GM23338 (cell line): ENCODE data around the gene PIEZO2. TPM values are rescaled to one million over a fixed set of nuclear protein-coding genes. Genes with fewer than 3 reads are reported as not detected.
A peak's percentile ranks its signal among the peaks of the same experiment; 100 is the strongest.

ENCODE experiments used
- ATAC-seq: fragments of 200-7000 bp; cut with Tn5 transposase; 3 replicates; pipeline ENCODE4 v1.9.1; 2020
- DNase-seq: peaks from one replicate; pipeline ENCODE4 v3.0.0-alpha.2; 2015; ENCODE audit warnings: low spot score
- H2AFZ ChIP-seq: fragments of 200-600 bp; sonication (generic); 2 replicates; pipeline ENCODE4 v1.8.0; 2016; ENCODE audit warnings: antibody characterized with exemption, mild to moderate bottlenecking, moderate library complexity
- H3F3A ChIP-seq: fragments of 200-600 bp; sonication (generic); replicated peaks from 2 replicates; pipeline ENCODE4 v1.8.0; 2017; ENCODE audit warnings: antibody characterized with exemption, mixed run types, low read depth
- H3K27ac ChIP-seq: fragments of 200-600 bp; sonication (generic); 2 replicates; pipeline ENCODE4 v1.6.1; 2016; ENCODE audit warnings: low read depth
- H3K27me3 ChIP-seq: fragments of 200-600 bp; sonication (generic); 2 replicates; pipeline ENCODE4 v1.8.0; 2016; ENCODE audit warnings: mild to moderate bottlenecking, mixed run types, moderate library complexity; ENCODE audit not compliant: insufficient read depth
- H3K36me3 ChIP-seq: fragments of 200-600 bp; sonication (generic); 2 replicates; pipeline ENCODE4 v1.8.0; 2016; ENCODE audit warnings: mild to moderate bottlenecking; ENCODE audit not compliant: insufficient read depth
- H3K4me1 ChIP-seq: fragments of 200-600 bp; sonication (generic); 2 replicates; pipeline ENCODE4 v1.8.0; 2016; ENCODE audit warnings: mild to moderate bottlenecking, moderate library complexity; ENCODE audit not compliant: insufficient read depth
- H3K4me2 ChIP-seq: fragments of 200-600 bp; sonication (generic); 2 replicates; pipeline ENCODE4 v1.7.1; 2017; ENCODE audit warnings: mixed run types
- H3K4me3 ChIP-seq: fragments of 200-600 bp; sonication (generic); 2 replicates; pipeline ENCODE4 v1.6.1; 2016; ENCODE audit warnings: mixed run types
- H3K79me2 ChIP-seq: fragments of 200-600 bp; sonication (generic); replicated peaks from 2 replicates; pipeline ENCODE4 v1.8.0; 2017; ENCODE audit warnings: mild to moderate bottlenecking; ENCODE audit not compliant: insufficient read depth
- H3K9me2 ChIP-seq: fragments of 200-600 bp; sonication (generic); 2 replicates; pipeline ENCODE4 v1.8.0; 2017; ENCODE audit not compliant: insufficient read depth
- H4K20me1 ChIP-seq: fragments of 200-600 bp; sonication (generic); replicated peaks from 2 replicates; pipeline ENCODE4 v1.8.0; 2017; ENCODE audit warnings: mild to moderate bottlenecking; ENCODE audit not compliant: insufficient read depth
- H3K27ac Mint-ChIP-seq: 2 replicates; pipeline ENCODE4 v1.8.0; 2020; ENCODE audit warnings: inconsistent platforms, mild to moderate bottlenecking, moderate library complexity, mixed read lengths
- H3K27me3 Mint-ChIP-seq: 3 replicates; pipeline ENCODE4 v1.8.0; 2022; ENCODE audit warnings: low read depth, mild to moderate bottlenecking, moderate library complexity, mixed read lengths, inconsistent platforms; ENCODE audit not compliant: insufficient read depth, poor library complexity
- H3K36me3 Mint-ChIP-seq: 3 replicates; pipeline ENCODE4 v1.8.0; 2021; ENCODE audit warnings: low read depth, mild to moderate bottlenecking, inconsistent platforms, moderate library complexity, mixed read lengths
- H3K4me1 Mint-ChIP-seq: 3 replicates; pipeline ENCODE4 v1.8.0; 2020; ENCODE audit warnings: mild to moderate bottlenecking, inconsistent platforms, mixed read lengths
- H3K4me3 Mint-ChIP-seq: 3 replicates; pipeline ENCODE4 v1.8.0; 2021; ENCODE audit warnings: moderate library complexity, mild to moderate bottlenecking, inconsistent platforms, mixed read lengths
- H3K9me3 Mint-ChIP-seq: 3 replicates; pipeline ENCODE4 v1.8.0; 2020; ENCODE audit warnings: moderate library complexity, mild to moderate bottlenecking, inconsistent platforms, mixed read lengths
- EZH2 ChIP-seq: fragments of 200-600 bp; sonication (generic); IDR thresholded peaks from one replicate; pipeline ENCODE4 v1.8.0; 2017; ENCODE audit warnings: antibody characterized with exemption, mild to moderate bottlenecking, low read depth; ENCODE audit not compliant: unreplicated experiment
- EZH2phosphoT487 ChIP-seq: fragments of 200-600 bp; sonication (generic); IDR thresholded peaks from one replicate; pipeline ENCODE4 v1.8.1; 2018; ENCODE audit warnings: antibody characterized with exemption; ENCODE audit not compliant: unreplicated experiment
- JUNB ChIP-seq: IDR thresholded peaks from one replicate; pipeline ENCODE4 v1.6.1; 2016; ENCODE audit warnings: antibody characterized with exemption; ENCODE audit not compliant: unreplicated experiment
- NANOG ChIP-seq: IDR thresholded peaks from 2 replicates; pipeline ENCODE4 v1.6.1; 2016; ENCODE audit warnings: antibody characterized with exemption, borderline replicate concordance
- POLR2AphosphoS5 ChIP-seq: IDR thresholded peaks from 2 replicates; pipeline ENCODE4 v1.6.1; 2016; ENCODE audit warnings: antibody characterized with exemption, low read depth
- STAT1 ChIP-seq: IDR thresholded peaks from one replicate; pipeline ENCODE4 v1.6.1; 2016; ENCODE audit warnings: antibody characterized with exemption; ENCODE audit not compliant: unreplicated experiment
- ZNF114 ChIP-seq: fragments of 250-450 bp; sonication (Bioruptor Pico); IDR thresholded peaks from 2 replicates; pipeline ENCODE4 v1.5.0; 2020; ENCODE audit warnings: mild to moderate bottlenecking, moderate library complexity
- polyA plus RNA-seq: library from polyadenylated mRNA; unstranded; fragments of >200 nt; fragmentation: Nextera tagmentation; extraction: Ambion mirVana; gene quantifications from 2 replicates; pipeline ENCODE4 v1.2.1, GENCODE V29; 2016
- total RNA-seq: library from RNA; depleted of rRNA; stranded (reverse); fragments of >200 nt; shearing (Covaris generic); gene quantifications from 2 replicates; pipeline ENCODE4 v1.2.3, GENCODE V29; 2014
- TF ChIP-seq, protein P1 (sequence below): IDR thresholded peaks from 2 replicates; pipeline ENCODE4 v1.6.1; 2016; ENCODE audit warnings: antibody characterized with exemption
- TF ChIP-seq, protein P2 (sequence below): fragments of 250-450 bp; sonication (Bioruptor Pico); IDR thresholded peaks from 2 replicates; pipeline ENCODE4 v1.5.0; 2020; ENCODE audit warnings: mild to moderate bottlenecking, moderate library complexity
- TF ChIP-seq, protein P3 (sequence below), 2 experiments: fragments of 200-600 bp in 1 of 2; sonication (generic) in 1 of 2; conservative IDR thresholded peaks; 2 replicates each; pipeline versions ENCODE4 v1.5.1 to v1.6.1; 2016 to 2017; ENCODE audit warnings: antibody characterized with exemption in 2 of 2, low read depth in 2 of 2, mild to moderate bottlenecking in 2 of 2, moderate library complexity in 1 of 2

Gene PIEZO2
- total and polyA plus RNA-seq, 2 experiments from 2014 or later: 4.8 to 8.2 TPM

DNA sequence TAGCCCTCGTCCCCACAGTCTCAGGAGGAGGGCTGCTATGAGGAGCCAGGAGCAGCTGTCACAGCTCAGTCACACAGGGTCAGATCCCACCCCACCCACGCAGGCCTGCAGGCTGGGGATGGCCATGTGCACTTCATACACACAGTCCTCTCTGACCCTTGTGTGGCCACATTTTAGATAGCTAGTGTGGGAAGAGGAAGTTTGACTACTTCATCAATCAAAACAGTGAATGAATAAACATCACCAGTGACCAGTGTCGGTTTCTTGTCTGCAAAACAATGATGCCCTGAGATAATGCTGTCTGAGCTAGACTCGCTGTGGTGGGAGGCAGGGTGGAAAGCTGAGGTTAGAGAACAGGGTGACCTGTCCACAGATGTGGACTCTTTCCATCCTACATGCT lies 107.1 kb downstream of the PIEZO2 start:
- DNase-seq: no peak
- Histone ChIP-seq H3K27ac (no peak overlapping the region), H3K4me2 (no peak overlapping the region), H3F3A (no peaks in the 10 kb centered on the region), H4K20me1 (no peaks in the 10 kb centered on the region), H3K27me3 (no peaks in the 10 kb centered on the region), H2AFZ (no peak overlapping the region), H3K4me1 (no peaks in the 10 kb centered on the region), H3K9me2 (no peaks in the 10 kb centered on the region), H3K4me3 (no peak overlapping the region), H3K36me3 (no peaks in the 10 kb centered on the region), H3K79me2 (no peaks in the 10 kb centered on the region)
- Mint-ChIP-seq H3K4me1 (peaks cover 20% of the 10 kb centered on the region; the same call in 2 of the 3 replicates), H3K27ac (no peak overlapping the region), H3K36me3 (peaks cover 3% of the 10 kb centered on the region; the same call in 2 of the 3 replicates), H3K27me3 (no peaks in the 10 kb centered on the region), H3K4me3 (no peak overlapping the region), H3K9me3 (no peaks in the 10 kb centered on the region)
- no peak for TF ChIP-seq JUNB
- no peak for TF ChIP-seq ZNF114 (CRISPR knock-in tag)
- TF ChIP-seq POLR2AphosphoS5: no peak
- TF ChIP-seq, protein P1, sequence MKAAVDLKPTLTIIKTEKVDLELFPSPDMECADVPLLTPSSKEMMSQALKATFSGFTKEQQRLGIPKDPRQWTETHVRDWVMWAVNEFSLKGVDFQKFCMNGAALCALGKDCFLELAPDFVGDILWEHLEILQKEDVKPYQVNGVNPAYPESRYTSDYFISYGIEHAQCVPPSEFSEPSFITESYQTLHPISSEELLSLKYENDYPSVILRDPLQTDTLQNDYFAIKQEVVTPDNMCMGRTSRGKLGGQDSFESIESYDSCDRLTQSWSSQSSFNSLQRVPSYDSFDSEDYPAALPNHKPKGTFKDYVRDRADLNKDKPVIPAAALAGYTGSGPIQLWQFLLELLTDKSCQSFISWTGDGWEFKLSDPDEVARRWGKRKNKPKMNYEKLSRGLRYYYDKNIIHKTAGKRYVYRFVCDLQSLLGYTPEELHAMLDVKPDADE: no peak
- TF ChIP-seq EZH2: no peak
- no peak for ATAC-seq

DNA sequence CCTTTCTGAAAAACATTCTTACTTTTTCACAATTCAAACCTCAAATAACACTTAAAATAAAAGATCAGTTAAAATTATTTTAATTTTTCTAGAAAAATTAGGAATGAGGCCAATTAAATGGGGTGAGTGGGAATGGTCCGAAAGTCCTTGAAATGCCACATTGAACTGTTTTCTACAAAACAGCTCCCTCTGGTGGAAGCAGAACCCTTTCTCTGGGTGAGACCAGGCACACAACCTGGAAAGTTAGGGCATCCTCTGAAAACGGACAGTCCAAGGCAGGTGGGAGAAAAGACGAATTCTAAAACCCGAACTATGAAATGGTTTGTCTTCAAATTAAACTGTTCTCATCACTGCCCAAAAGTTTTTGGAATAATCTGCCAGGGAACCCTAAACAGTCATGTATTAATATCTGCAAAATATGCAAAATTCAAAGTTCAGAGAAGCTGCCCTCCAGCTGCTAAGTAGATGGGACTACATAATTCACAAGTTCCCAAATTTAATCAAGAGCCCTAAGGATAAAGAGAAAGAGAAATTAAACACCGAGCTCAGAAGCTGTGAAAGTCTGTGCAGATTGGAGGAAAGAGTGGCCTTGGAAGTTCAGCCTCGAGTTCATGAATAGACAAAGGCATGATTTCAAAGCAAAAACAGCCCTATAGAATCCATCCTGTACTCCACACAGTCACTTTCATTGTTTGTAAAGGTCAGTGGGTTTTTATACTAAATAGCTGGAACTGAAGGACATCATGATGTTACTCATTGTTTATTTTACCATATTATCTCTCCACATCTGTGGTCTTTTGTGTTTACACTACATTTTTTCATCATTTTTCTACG lies 108.3 kb downstream of the PIEZO2 start:
- Histone ChIP-seq H3K79me2 (no peaks in the 10 kb centered on the region), H3K36me3 (no peaks in the 10 kb centered on the region), H3K9me2 (no peaks in the 10 kb centered on the region), H3F3A (no peaks in the 10 kb centered on the region), H3K4me2 (no peak overlapping the region), H4K20me1 (no peaks in the 10 kb centered on the region), H3K4me3 (no peak overlapping the region), H2AFZ (no peak overlapping the region), H3K4me1 (no peaks in the 10 kb centered on the region), H3K27me3 (no peaks in the 10 kb centered on the region), H3K27ac (no peak overlapping the region)
- TF ChIP-seq, protein P2, sequence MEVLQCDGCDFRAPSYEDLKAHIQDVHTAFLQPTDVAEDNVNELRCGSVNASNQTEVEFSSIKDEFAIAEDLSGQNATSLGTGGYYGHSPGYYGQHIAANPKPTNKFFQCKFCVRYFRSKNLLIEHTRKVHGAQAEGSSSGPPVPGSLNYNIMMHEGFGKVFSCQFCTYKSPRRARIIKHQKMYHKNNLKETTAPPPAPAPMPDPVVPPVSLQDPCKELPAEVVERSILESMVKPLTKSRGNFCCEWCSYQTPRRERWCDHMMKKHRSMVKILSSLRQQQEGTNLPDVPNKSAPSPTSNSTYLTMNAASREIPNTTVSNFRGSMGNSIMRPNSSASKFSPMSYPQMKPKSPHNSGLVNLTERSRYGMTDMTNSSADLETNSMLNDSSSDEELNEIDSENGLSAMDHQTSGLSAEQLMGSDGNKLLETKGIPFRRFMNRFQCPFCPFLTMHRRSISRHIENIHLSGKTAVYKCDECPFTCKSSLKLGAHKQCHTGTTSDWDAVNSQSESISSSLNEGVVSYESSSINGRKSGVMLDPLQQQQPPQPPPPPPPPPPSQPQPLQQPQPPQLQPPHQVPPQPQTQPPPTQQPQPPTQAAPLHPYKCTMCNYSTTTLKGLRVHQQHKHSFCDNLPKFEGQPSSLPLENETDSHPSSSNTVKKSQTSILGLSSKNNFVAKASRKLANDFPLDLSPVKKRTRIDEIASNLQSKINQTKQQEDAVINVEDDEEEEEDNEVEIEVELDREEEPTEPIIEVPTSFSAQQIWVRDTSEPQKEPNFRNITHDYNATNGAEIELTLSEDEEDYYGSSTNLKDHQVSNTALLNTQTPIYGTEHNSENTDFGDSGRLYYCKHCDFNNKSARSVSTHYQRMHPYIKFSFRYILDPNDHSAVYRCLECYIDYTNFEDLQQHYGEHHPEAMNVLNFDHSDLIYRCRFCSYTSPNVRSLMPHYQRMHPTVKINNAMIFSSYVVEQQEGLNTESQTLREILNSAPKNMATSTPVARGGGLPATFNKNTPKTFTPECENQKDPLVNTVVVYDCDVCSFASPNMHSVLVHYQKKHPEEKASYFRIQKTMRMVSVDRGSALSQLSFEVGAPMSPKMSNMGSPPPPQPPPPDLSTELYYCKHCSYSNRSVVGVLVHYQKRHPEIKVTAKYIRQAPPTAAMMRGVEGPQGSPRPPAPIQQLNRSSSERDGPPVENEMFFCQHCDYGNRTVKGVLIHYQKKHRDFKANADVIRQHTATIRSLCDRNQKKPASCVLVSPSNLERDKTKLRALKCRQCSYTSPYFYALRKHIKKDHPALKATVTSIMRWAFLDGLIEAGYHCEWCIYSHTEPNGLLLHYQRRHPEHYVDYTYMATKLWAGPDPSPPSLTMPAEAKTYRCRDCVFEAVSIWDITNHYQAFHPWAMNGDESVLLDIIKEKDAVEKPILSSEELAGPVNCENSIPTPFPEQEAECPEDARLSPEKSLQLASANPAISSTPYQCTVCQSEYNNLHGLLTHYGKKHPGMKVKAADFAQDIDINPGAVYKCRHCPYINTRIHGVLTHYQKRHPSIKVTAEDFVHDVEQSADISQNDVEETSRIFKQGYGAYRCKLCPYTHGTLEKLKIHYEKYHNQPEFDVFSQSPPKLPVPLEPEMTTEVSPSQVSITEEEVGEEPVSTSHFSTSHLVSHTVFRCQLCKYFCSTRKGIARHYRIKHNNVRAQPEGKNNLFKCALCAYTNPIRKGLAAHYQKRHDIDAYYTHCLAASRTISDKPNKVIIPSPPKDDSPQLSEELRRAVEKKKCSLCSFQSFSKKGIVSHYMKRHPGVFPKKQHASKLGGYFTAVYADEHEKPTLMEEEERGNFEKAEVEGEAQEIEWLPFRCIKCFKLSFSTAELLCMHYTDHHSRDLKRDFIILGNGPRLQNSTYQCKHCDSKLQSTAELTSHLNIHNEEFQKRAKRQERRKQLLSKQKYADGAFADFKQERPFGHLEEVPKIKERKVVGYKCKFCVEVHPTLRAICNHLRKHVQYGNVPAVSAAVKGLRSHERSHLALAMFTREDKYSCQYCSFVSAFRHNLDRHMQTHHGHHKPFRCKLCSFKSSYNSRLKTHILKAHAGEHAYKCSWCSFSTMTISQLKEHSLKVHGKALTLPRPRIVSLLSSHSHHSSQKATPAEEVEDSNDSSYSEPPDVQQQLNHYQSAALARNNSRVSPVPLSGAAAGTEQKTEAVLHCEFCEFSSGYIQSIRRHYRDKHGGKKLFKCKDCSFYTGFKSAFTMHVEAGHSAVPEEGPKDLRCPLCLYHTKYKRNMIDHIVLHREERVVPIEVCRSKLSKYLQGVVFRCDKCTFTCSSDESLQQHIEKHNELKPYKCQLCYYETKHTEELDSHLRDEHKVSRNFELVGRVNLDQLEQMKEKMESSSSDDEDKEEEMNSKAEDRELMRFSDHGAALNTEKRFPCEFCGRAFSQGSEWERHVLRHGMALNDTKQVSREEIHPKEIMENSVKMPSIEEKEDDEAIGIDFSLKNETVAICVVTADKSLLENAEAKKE (CRISPR knock-in tag): no peak
- no peak for TF ChIP-seq STAT1
- TF ChIP-seq, protein P1: no peak
- no peak for TF ChIP-seq EZH2
- TF ChIP-seq NANOG: no peak
- TF ChIP-seq EZH2phosphoT487: no peak
- TF ChIP-seq, protein P3, sequence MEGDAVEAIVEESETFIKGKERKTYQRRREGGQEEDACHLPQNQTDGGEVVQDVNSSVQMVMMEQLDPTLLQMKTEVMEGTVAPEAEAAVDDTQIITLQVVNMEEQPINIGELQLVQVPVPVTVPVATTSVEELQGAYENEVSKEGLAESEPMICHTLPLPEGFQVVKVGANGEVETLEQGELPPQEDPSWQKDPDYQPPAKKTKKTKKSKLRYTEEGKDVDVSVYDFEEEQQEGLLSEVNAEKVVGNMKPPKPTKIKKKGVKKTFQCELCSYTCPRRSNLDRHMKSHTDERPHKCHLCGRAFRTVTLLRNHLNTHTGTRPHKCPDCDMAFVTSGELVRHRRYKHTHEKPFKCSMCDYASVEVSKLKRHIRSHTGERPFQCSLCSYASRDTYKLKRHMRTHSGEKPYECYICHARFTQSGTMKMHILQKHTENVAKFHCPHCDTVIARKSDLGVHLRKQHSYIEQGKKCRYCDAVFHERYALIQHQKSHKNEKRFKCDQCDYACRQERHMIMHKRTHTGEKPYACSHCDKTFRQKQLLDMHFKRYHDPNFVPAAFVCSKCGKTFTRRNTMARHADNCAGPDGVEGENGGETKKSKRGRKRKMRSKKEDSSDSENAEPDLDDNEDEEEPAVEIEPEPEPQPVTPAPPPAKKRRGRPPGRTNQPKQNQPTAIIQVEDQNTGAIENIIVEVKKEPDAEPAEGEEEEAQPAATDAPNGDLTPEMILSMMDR (conservative IDR thresholded peaks at IDR 0.05; ENCODE audit: low read depth in 2 of 2): peak; percentile 78 to 84
- TF ChIP-seq ZNF114 (CRISPR knock-in tag): no peak
- no peak for TF ChIP-seq POLR2AphosphoS5
- H3K36me3 Mint-ChIP-seq: peaks cover 3% of the 10 kb centered on the region; the same call in 2 of the 3 replicates
- H3K27ac Mint-ChIP-seq: no peak overlapping the region
- no peaks in the 10 kb centered on the region for H3K9me3 Mint-ChIP-seq
- ATAC-seq (peak; percentile 90), DNase-seq (peak; percentile 83)
- H3K4me1 Mint-ChIP-seq: peaks cover 18% of the 10 kb centered on the region; the same call in 2 of the 3 replicates
- no peak overlapping the region for H3K4me3 Mint-ChIP-seq
- no peaks in the 10 kb centered on the region for H3K27me3 Mint-ChIP-seq
